HT-29 (cell line): ENCODE measurements around the gene POM121L2. TPM values are rescaled to one million over a fixed set of nuclear protein-coding genes. Genes with fewer than 3 reads are reported as not detected.

ENCODE experiments used
- DNase-seq: peaks from one replicate; pipeline ENCODE4 v3.0.0-alpha.2; 2015; ENCODE audit warnings: low spot score
- total RNA-seq: library from RNA; depleted of rRNA; stranded (reverse); fragments of >200 nt; shearing (Covaris generic); gene quantifications from 2 replicates; pipeline ENCODE4 v1.2.3, GENCODE V29; 2014; rRNA removed

The POM121L2 gene
- total RNA-seq, 1 experiment from 2014 or later = not detected

DNA sequence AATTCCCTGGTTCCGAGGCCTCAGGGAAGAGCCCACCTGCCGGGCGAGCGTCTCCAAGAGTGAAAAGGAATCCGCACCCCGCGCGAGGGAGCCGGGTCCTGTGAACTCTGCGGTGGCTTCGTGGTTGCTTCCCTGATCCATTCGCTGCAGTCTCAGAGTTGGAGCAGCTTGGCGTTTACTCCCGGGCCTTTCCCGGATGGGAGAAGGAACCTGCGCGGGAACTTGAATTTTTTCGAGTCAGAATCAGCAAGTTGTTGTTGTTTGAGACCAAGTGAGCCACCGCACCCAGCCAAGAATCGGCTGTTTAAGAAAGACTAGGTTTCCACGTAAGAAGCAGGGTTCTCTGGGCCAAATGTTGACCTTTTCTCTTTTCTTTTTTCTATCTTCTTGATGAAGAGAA, 51.7 kb downstream of the POM121L2 start:
- DNase-seq = no peak

Other genes with a start within 250 kb of the POM121L2 start
- 3.9 and 6.0 TPM in 2 replicates for gene PRSS16, start 64.6 kb downstream of the POM121L2 start, total RNA-seq
- 0.03 and 0.33 TPM in 2 replicates for gene ZNF391, start 76.5 kb upstream of the POM121L2 start, total RNA-seq
- gene ZNF184, start 160.8 kb upstream of the POM121L2 start, total RNA-seq = 2.5 and 3.1 TPM in 2 replicates